SK-N-SH treated with all-trans-retinoic acid at 6 μM for 48 hours (cell line): ENCODE measurements around the gene HOXA7.

Source experiments
- ATAC-seq: fragments of 200-7000 bp; cut with Tn5 transposase; 3 replicates; pipeline ENCODE4 v1.9.1; 2020; ENCODE audit warnings: mild to moderate bottlenecking, moderate library complexity
- ARNTL ChIP-seq: fragments of 450-650 bp; formaldehyde crosslinking; IDR thresholded peaks from 2 replicates; pipeline ENCODE4 v1.5.0; 2020; ENCODE audit warnings: low read depth, mild to moderate bottlenecking, moderate library complexity, borderline replicate concordance
- BACH2 ChIP-seq: fragments of 250-450 bp; sonication (Bioruptor Pico); IDR thresholded peaks from 2 replicates; pipeline ENCODE4 v1.9.0; 2021; ENCODE audit warnings: mild to moderate bottlenecking, borderline replicate concordance
- CSDC2 ChIP-seq: fragments of 250-450 bp; sonication (Bioruptor Pico); IDR thresholded peaks from 2 replicates; pipeline ENCODE4 v1.5.0; 2020; ENCODE audit warnings: mild to moderate bottlenecking, moderate library complexity
- ESRRG ChIP-seq: fragments of 250-450 bp; sonication (Bioruptor Pico); IDR thresholded peaks from 2 replicates; pipeline ENCODE4 v1.6.1; 2021; ENCODE audit warnings: mild to moderate bottlenecking
- ISL1 ChIP-seq: fragments of 250-450 bp; sonication (Bioruptor Pico); IDR thresholded peaks from 2 replicates; pipeline ENCODE4 v2.1.2; 2022; ENCODE audit warnings: mild to moderate bottlenecking, moderate library complexity
- OSR1 ChIP-seq: fragments of 250-450 bp; sonication (Bioruptor Pico); IDR thresholded peaks from 2 replicates; pipeline ENCODE4 v1.8.0; 2022; ENCODE audit warnings: moderate library complexity, mild to moderate bottlenecking, inconsistent platforms
- PATZ1 ChIP-seq: fragments of 250-450 bp; sonication (Bioruptor Pico); IDR thresholded peaks from 2 replicates; pipeline ENCODE4 v1.8.0; 2020; ENCODE audit warnings: mild to moderate bottlenecking, moderate library complexity, borderline replicate concordance
- POU6F1 ChIP-seq: fragments of 250-450 bp; sonication (Bioruptor Pico); IDR thresholded peaks from 2 replicates; pipeline ENCODE4 v1.8.0; 2021; ENCODE audit warnings: low read depth, mild to moderate bottlenecking, moderate library complexity, borderline replicate concordance
- PPARA ChIP-seq: fragments of 250-450 bp; sonication (Bioruptor Pico); IDR thresholded peaks from 2 replicates; pipeline ENCODE4 v1.5.0; 2020; ENCODE audit warnings: mild to moderate bottlenecking, borderline replicate concordance
- SNAI2 ChIP-seq: fragments of 250-450 bp; sonication (Bioruptor Pico); IDR thresholded peaks from 2 replicates; pipeline ENCODE4 v1.5.0; 2020; ENCODE audit warnings: mild to moderate bottlenecking, moderate library complexity
- TCF4 ChIP-seq: fragments of 250-450 bp; sonication (Bioruptor Pico); IDR thresholded peaks from 2 replicates; pipeline ENCODE4 v1.8.0; 2021; ENCODE audit warnings: mild to moderate bottlenecking, moderate library complexity, borderline replicate concordance
- TOX ChIP-seq: fragments of 250-450 bp; sonication (Bioruptor Pico); IDR thresholded peaks from 2 replicates; pipeline ENCODE4 v1.8.0; 2021; ENCODE audit warnings: mild to moderate bottlenecking, moderate library complexity, borderline replicate concordance
- TSHZ2 ChIP-seq: fragments of 250-450 bp; sonication (Bioruptor Pico); IDR thresholded peaks from 2 replicates; pipeline ENCODE4 v1.5.0; 2020; ENCODE audit warnings: mild to moderate bottlenecking, moderate library complexity
- ZC3H10 ChIP-seq: fragments of 250-450 bp; sonication (Bioruptor Pico); IDR thresholded peaks from 2 replicates; pipeline ENCODE4 v1.5.1; 2021; ENCODE audit warnings: mild to moderate bottlenecking, moderate library complexity
- ZFP30 ChIP-seq: fragments of 450-650 bp; formaldehyde crosslinking; IDR thresholded peaks from 2 replicates; pipeline ENCODE4 v1.5.0; 2022; ENCODE audit warnings: mild to moderate bottlenecking, moderate library complexity
- ZNF565 ChIP-seq: fragments of 450-650 bp; formaldehyde crosslinking; conservative IDR thresholded peaks from 2 replicates; pipeline ENCODE4 v1.5.0; 2020; ENCODE audit warnings: low read depth, mild to moderate bottlenecking, moderate library complexity
- ZNF8 ChIP-seq: fragments of 450-650 bp; formaldehyde crosslinking; IDR thresholded peaks from 2 replicates; pipeline ENCODE4 v1.5.0; 2020; ENCODE audit warnings: mild to moderate bottlenecking, moderate library complexity
- TF ChIP-seq, protein P1 (sequence below): fragments of 250-450 bp; sonication (Bioruptor Pico); IDR thresholded peaks from 2 replicates; pipeline ENCODE4 v1.5.1; 2021; ENCODE audit warnings: mild to moderate bottlenecking, moderate library complexity

Gene HOXA7

GRCh38 chr7:27151341-27151930 is 5.0 kb downstream of the HOXA7 start:
- no peak for ATAC-seq
- TF ChIP-seq CSDC2 (CRISPR knock-in tag) = no peak
- TF ChIP-seq, protein P1, sequence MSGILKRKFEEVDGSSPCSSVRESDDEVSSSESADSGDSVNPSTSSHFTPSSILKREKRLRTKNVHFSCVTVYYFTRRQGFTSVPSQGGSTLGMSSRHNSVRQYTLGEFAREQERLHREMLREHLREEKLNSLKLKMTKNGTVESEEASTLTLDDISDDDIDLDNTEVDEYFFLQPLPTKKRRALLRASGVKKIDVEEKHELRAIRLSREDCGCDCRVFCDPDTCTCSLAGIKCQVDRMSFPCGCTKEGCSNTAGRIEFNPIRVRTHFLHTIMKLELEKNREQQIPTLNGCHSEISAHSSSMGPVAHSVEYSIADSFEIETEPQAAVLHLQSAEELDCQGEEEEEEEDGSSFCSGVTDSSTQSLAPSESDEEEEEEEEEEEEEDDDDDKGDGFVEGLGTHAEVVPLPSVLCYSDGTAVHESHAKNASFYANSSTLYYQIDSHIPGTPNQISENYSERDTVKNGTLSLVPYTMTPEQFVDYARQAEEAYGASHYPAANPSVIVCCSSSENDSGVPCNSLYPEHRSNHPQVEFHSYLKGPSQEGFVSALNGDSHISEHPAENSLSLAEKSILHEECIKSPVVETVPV = no peak
- TF ChIP-seq ARNTL (CRISPR knock-in tag) = no peak
- TF ChIP-seq TCF4 (CRISPR knock-in tag) = no peak
- TF ChIP-seq PPARA (CRISPR knock-in tag) = no peak
- TF ChIP-seq OSR1 (CRISPR knock-in tag) = no peak
- no peak for TF ChIP-seq ISL1
- TF ChIP-seq BACH2 (CRISPR knock-in tag) = no peak
- TF ChIP-seq ZNF565 = no peak
- no peak for TF ChIP-seq POU6F1 (CRISPR knock-in tag)
- TF ChIP-seq ESRRG (CRISPR knock-in tag) = no peak
- no peak for TF ChIP-seq ZNF8 (CRISPR knock-in tag)
- no peak for TF ChIP-seq ZC3H10 (CRISPR knock-in tag)
- TF ChIP-seq TSHZ2 (CRISPR knock-in tag) = no peak
- no peak for TF ChIP-seq ZFP30 (CRISPR knock-in tag)

GRCh38 chr7:27150568-27151340 is 5.7 kb downstream of the HOXA7 start:
- TF ChIP-seq ZNF8 (CRISPR knock-in tag) (no peak), TSHZ2 (CRISPR knock-in tag) (0 out of 2 replicates have a peak, but pooled peaks have one; percentile 21)
- peak; percentile 90 for ATAC-seq

GRCh38 chr7:27149842-27150567 is 6.5 kb downstream of the HOXA7 start:
- no peak for TF ChIP-seq ZFP30 (CRISPR knock-in tag)
- TF ChIP-seq TCF4 (CRISPR knock-in tag) = no peak
- TF ChIP-seq CSDC2 (CRISPR knock-in tag) = no peak
- no peak for TF ChIP-seq ISL1
- TF ChIP-seq SNAI2 (CRISPR knock-in tag) = no peak
- no peak for TF ChIP-seq PATZ1 (CRISPR knock-in tag)
- TF ChIP-seq TOX (CRISPR knock-in tag) = no peak
- no peak for TF ChIP-seq BACH2 (CRISPR knock-in tag)
- TF ChIP-seq, protein P1 = no peak
- no peak for ATAC-seq
